NCI-H1048 (cell line): Measurements from ENCODE around the gene CEP63.

Experiments used
- DNase-seq: peaks from one replicate; lab custom pipeline; 2025; lab: John Stamatoyannopoulos, UW

Gene CEP63

DNA sequence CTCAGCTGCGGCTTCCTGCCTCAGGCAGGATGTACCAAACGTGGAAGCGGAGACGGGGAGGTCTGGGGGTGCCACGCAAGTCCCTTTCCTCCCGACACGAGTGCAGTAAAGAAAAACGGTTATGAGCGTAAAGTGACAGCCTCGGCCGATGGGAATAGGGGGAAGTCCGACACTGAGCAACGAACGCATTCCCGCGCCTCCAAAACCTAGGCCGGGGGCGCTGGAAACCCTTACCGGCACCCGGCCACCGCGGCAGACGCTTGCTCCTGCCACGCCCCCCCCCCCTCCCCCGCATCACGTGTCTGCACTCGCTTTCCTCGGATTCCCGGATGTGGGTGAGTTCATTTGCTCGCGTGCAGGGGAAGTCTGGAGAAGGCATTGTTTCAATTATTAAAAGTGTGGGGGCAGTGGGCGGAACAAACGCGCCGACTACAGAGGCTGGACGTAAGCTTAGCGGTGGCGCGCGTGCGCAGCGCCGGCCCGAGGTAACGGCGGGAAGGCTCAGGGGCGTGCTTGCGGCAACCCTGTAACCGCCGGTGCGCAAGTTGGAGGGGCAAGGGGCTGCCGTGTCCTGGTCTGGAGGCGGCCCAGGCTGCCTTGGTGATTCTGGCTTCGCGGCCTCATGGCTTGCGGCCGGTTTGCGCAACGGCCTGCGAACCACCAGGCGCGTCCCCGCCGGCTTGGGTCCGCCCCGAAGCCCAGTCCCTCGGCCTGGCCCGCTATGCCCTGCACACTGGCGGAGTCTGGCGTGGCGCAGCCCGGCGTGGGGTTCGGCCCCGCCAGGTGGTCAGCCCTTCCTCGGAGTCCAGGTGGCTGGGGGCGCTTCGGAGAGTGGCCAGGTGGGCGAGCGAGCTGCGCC lies at the start of gene CEP63, which contains the start of gene ANAPC13:
TSS of gene CEP63 (plus strand) at position 340 of the 859 bp plus-strand sequence. CDS start 9,264 bp downstream, outside the sequence.
TSS of gene ANAPC13 (minus strand) at position 268 of the 859 bp plus-strand sequence. CDS start 3,081 bp downstream, outside the sequence.
- peak; percentile 93 for DNase-seq

DNA sequence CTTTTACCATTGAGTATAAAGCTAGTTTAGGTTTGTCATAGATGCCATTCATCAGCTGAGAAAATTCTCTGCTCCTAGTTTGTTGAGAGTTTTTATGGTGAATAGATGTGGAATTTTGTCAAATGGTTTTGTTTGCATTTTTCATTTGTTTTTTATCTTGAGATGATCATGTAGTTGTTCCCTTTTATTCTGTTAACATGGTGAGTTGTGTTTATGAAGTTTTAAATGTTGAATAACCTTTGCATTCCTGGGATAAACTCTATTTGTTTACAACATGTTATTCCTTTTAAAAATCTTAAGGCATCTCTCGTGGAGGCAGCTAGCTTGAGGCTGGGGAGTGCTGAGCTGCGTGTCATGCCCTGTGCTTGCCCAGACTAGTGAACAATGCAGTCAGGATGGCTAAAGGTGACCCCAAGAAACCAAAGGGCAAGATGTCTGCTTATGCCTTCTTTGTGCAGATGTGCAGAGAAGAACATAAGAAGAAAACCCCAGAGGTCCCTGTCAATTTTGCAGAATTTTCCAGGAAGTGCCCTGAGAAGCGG lies 48.6 kb upstream of the CEP63 start:
- no peak for DNase-seq

DNA sequence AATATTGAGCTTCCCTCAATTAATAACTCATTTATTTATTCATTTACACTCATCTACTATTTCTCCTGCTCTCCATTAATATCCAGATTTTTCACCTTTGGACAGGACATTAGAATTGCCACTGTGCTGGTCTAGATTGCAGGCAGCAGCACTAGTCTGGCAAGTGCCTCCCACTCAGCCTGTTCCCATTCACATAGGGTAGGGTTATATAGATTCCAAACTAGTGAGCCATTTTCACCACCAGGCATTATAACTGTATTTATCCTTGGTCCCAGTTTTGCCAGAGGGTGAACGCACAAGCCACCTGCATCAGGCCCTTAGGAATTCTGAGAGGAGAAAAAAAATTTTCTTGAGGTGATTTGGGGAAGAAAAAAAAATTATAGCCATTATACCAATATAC lies 44.5 kb upstream of the CEP63 start:
- DNase-seq: no peak

DNA sequence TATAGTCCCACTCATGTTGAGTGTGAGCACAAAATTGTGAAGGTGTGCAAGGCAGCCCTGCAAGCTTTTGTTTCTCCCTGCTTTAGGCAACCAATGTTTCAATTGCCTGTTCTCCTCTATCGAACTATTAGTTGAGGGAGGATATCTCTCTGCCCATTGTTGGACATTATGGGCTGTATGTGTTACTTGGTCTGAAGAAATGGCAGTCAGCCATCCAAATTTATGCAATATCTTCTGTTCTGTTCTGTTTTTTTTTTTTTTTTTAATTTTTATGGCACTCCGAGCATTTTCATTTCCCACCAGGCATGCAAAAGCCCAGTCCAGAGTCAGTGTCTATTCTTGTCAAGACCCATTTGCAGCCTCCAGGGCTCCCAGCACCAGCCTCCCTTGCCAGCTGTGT lies 44.0 kb upstream of the CEP63 start:
- DNase-seq: no peak

DNA sequence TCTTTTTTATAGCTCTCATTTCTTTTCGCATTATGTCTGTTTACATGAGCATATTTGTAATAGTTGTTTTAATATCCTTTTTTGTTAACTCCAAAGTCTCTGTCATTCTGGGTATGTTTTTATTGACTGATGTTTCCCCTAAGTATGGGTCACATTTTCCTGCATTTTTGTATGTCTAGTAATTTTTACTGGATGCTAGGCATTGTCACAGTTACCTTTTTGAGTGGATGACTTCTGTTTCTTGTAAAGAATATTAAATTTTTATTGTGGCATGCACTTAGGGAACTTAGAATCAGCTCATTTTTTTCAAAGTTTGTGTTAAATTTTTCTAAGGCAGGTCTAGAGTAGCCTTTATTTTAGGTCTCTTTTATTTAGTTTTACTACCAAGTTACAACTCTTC lies 40.8 kb upstream of the CEP63 start:
- no peak for DNase-seq

DNA sequence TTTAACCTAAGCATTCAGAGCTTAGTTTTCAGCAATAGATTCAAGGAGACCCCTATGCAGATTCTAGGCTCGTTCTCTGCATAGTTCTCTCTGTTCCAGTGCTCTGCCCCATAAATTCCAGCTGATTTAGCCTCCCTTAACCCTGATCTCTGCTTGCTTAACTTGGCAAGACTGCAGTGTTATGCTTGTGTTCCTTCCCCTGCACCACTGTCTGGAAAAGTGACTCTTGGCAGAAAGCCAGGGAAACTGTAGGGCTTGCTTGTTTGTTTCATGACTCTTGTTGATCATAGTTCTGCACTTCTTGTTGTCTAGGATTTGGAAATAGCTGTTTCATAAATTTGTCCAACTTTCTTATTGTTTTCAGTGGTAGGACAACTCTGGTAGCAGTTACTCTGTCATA lies 40.2 kb upstream of the CEP63 start:
- no peak for DNase-seq

DNA sequence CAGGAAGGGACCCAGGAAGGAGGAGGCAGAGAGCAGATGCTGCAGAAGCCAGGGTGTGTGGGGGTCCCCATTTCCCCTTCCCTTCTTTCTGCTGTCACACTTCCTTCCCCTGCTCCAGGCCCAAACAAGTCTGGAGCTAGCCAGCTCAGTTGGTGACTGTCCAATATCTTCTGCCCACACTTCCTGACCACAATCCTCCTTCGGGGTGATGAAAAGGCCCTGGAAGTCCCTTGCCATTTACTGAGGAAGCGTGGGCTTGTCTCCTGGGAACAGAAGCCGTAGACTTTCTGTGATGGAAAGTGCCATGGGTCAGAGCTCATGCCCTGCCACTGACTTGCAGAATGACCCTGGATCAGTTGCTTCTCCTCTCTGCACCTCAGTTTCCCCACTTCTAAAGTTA lies 39.1 kb upstream of the CEP63 start:
- DNase-seq: no peak

DNA sequence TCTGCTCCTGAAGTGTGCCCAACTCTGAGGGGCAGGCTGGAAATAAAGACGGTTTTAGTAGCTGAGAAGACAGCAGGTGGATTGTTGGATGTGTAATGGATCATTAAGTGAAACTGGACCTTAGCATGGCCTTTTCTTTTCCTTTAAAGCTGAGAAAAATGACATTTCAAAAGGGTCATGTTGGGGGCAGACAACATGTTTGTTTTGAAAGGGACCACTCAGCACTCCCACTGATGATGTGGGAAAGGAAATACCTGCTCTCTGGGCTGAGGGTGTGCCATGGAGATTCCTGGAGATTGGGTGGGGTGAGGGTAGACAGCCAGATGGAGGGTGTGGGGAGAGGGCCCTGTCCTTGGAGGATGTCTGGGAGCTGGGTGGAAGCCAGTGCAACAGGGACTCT lies 38.5 kb upstream of the CEP63 start:
- DNase-seq: no peak

DNA sequence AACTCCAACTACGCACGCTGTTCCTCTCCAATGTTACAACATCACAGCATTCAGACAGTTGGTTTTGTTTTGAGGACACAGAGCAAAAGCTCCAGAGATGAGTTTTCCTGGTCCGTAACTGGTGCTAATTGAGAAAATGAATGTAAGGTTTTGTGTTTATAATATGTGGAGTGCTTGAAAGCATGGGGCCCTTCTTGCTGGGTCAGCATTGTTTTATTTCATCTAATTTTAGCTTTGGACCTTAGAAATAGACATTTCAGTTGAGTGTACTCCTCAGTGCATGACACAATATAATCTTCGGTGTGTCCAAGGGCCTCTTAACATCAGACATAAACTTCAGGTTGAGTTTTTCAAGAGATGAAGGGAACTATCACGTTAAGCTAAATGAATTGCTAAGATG lies 37.2 kb upstream of the CEP63 start:
- DNase-seq: no peak

DNA sequence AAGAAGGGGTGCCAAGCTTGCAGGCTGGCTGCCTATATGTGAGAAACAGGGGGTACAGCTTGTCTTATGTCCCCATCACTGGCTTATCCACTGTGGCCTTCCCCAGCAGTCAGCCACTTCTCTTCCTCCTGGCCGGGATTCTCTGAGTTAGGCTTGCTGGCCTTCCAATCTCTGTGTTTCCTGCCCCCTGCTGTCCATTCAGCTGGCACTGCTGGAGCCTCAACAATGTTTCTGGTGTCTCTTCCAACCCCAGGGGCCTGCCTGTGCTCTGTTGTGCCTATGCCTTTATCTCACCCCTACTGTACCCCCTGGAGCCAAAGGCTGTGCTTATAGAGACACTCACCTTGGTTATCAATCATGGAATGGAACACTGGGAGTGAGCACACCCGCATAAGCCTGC lies 36.6 kb upstream of the CEP63 start:
- DNase-seq: no peak

DNA sequence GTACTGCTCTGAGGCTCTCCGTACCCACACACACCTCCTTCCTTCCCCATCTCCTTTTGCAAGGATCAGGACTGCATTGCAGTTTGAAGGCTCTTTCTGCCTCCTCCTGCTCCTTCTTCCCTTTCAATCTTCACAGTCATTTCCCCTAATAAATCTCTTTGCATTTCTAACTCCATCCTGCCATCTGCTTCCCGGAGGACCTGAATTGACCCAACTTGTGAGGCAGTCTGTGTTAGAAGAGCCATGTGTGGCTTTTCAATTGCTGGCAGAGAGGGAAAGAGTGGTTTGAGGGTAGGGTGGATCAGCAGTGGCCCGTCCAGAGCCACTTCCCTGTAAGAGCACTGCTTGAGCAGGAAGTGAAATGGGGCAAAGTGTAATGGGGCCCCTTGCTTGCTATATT lies 35.9 kb upstream of the CEP63 start:
- DNase-seq: no peak

DNA sequence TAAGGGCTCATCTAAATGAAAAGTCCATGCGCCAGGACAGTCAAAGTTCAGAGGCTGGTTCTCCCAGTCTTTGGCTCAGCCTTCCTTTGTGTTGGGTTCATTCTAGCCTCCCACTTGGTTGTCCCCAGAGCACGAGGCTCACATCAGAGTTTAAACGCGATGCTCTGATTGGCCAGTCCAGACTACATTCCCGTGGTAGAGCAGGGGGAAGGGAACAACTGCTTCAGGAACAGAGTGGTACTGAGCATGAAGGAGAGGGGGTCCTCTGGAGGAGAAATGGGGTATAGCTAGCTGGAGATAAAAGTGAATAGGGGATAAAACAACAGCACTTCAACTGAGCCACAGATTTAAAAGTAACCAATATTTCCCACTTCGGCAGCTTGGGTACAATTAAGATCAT lies 32.2 kb upstream of the CEP63 start:
- no peak for DNase-seq

DNA sequence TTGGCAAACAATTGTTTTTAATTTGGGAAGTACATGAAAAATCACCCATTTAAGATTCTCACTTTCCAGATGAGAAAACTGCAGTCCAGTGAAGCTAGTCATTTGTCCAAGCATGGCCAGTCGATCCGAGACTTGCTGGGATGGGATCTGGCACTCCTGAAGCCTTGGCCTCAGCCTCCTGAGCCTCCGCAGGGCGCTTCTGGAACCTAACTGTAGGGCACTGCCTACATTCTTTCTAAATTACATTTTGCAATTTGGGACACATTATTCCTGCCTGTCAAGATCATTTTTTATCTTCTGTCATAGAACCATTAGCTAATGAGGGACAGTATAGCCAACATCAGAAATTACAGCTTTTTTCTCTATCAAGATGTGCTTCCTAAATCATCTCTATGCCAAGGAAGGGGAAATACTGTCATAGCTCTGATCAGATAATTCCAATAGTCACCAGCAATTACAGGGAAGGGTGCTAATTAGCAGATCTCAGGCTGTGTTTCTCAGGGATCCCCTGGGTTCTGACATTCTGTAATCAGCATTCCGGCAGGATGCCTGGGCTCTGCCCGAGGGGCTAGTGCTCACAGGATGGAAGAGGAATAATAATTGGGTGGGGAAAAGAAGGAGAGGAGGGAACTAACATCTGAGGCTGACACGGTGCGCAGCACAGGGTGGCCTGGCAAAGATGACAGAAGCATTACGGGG lies 28.3 kb upstream of the CEP63 start:
- no peak for DNase-seq

DNA sequence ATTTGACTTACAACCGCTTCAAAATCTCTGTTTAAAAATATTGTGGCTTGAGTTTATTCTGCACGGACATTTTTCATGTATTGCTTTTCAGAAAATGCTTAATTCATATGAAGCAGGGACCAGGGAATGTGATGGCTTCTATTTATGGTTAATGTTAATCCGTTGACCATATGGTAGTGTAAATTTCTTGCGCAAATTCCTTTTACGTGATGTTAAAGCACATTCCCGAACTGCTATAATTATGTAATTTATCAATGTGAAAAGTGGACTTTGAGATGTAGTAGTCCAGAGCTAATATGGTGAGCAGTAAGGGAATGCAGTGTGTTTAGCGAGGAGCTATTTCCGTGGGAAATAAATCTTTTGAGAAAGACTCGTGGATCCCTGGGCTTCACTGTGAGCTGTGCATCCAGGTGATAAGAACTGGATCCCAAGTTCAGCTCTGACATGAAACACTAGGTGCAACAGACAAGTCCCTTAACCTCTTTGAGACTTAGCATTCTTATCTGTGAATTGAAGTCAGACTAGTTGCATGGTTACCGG lies 27.4 kb upstream of the CEP63 start:
- DNase-seq: no peak

DNA sequence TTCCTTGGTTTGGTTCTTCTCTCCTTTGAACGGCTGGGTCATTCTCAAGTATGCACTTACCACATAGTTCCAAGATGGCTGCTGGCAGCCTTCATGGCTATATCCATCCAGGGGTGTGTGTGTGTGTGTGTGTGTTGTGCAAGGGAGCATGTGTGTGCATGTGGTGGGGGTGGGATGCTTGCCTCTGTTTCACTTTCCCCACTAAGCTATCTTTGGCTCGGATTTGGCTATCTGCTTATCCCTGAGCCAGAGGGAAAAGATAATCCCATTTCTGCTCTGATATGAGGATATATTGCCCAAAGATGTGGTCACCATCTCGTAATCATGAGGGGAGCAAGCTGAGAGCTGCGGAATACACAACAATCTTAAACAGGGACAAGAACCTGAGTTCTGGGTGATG lies 26.3 kb upstream of the CEP63 start:
- no peak for DNase-seq

DNA sequence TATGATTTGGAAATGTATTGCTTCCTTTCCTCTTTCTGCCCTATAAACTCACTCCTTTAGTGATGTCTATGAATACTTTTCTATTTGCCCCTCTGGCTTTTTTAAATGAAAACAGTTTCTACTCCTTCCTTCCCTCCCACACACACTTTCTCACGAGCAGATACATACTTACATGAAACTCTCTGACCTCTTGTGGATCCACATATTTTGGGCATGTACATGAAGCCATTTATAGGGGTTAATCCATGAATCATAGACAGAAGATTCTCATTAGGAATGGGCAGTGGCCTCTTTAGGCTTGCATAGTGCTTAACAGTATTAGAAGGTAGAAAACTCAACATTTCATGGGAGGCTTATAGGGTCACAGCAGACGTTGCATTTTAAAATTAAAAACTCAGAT lies 24.9 kb upstream of the CEP63 start:
- no peak for DNase-seq

DNA sequence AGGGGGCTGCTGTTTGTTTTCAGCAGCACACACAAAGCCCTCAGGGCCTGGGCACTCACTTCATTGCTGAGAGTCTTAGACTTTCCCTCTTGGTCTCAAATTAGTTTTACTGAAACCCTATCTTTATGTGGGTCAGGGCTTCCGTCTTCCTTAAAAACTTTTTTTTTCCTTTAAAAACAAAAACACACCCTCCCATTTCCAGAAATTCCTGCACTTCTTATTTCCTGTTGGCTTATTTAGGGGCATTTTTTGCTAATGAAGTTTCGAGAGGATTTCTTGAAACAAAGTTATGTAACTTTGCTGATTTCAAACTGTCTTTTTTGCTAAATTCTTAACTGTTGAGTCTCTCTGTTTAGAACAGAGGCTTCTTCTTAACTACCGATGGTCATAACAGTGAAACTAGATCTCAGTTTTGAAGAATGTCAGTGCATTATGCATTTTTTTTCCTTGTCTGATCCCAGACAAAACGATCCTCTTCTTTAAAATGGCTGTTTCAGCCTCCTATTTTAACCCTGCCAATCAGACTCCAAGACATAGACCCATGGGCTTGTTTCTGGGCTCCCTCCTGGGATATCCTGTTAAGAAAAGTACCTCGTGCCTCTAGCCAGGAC lies 23.4 kb upstream of the CEP63 start:
- DNase-seq: no peak

DNA sequence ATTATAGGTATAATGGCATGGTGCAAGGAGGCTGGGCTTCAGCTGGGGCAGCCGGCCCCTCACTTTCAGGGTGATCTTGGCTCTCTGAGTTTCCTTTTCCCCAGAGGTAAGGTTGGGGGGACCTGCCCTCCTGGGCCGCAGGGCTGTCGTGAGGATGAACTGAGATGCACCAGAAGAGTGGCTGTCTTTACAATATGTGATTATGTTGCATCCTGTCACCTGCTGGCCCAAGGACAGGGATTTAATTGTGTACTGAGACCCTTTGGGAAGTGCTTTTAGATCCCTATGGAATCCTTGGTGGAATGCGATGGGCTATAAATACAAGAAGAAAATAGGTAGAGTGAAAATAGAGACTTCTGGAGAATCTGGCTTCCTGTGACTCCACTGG lies 22.2 kb upstream of the CEP63 start:
- no peak for DNase-seq

DNA sequence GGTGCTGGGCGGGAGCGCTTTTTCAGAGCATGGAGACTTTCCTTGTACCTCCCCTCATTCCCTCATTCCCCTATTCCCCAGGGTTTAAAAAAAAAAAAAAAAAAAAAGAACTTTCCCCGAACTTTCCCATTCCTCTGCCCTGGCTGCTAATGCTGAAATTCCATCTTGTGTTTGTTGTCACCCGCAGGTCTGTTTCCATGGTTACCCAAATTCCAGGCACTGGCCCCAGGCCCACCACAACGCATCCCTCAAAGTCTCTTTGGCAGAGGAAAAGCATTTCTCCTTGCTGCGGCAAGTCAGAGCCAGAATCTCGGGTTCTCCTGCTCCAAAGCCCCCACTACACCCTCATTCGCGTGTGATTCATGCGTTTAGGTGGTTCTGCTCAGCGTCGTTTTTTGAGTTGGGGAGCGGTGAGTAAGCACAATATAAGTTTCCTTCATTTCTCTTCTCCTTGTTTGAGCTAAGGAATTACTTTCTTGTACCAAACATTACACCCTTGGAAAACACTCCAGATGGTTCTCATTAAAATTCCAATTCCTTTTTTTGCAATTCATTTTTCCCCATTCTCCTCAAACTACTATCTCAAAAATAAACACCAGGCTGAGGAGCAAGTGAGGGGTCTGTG lies 21.7 kb upstream of the CEP63 start:
- DNase-seq: no peak

DNA sequence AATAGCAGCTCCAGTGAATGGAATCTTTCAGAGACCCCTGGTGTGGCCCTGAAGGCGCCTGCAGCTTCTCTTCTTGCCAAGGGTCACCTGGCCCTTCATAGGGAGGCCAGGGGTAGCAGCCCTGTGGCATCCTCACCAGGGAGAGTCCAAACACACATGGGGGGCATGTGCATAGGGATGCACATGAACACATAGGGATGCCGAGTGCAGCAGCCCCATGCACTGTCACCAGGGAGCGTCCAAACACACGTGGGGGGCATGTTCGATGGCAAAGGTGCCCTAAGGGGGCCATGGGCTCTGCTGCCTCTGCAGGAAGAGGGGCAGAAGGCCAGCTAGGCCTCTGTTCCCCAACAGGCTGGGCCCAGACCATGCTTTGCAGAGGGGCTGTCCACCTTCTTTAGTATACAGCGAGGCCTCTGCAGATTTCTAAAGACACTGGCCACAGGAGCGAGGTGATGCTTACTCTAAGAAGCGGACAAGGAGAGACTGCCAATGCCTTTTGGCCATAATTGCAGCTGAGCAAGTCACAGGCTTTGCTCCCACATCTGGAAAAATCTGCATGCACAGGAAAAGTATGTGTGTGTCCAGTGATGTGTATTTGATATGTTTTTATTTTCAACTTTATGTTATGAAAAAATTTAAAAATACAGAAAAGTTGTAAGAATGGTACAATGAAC lies 21.0 kb upstream of the CEP63 start:
- DNase-seq: no peak

DNA sequence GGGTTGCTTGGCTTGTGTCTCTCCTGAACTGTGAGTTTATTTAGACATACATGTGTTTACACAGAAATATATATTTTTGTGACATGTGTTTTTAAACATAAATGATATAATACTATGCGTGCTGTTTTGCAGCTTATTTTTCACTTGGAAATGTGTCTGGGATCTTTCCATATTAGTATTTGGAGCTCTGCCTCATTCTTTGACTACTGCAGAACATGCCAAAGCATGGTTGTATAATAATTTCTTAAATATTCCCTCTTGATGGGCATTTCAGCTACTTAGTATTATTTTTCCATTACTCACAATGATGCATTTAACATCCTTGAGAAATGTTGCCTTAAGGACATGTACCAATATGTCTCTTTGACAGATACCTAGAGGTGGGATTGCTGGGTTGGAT lies 19.5 kb upstream of the CEP63 start:
- DNase-seq: no peak
